H1 (cell line): ENCODE results near the gene SYTL5. TPM values are rescaled to one million over a fixed set of nuclear protein-coding genes. Genes with fewer than 3 reads are reported as not detected.

Experiments
- CTCF ChIA-PET: fragments of 300-600 bp; sonication (Branson Sonifier 250); formaldehyde crosslinking; loops from one replicate; lab custom pipeline; 2021; ENCODE audit not compliant: partially characterized antibody; lab: Charles Lee
- POLR2A ChIA-PET: fragments of 300-600 bp; sonication (Branson Sonifier 250); formaldehyde crosslinking; loops from one replicate; lab custom pipeline; 2021; ENCODE audit warnings: inconsistent platforms; ENCODE audit not compliant: partially characterized antibody; lab: Charles Lee
- DNase-seq, 2 experiments: peaks; one replicate each; pipeline versions ENCODE4 v3.0.0 to v3.0.0-alpha.2; 2010 to 2022; ENCODE audit warnings: low spot score in 2 of 2, low read depth in 1 of 2, mixed read lengths in 1 of 2
- FAIRE-seq: peaks from 2 replicates; lab custom pipeline; 2011; peaks lifted over from hg19 to GRCh38; lab: Jason Lieb, UNC
- H2AFZ ChIP-seq: 2 replicates; pipeline ENCODE4 v1.8.1; 2012; ENCODE audit warnings: low read length, inconsistent platforms
- H2AK5ac ChIP-seq: 2 replicates; pipeline ENCODE4 v1.6.1; 2013; ENCODE audit warnings: low read depth, low read length
- H2BK120ac ChIP-seq: replicated peaks from 2 replicates; pipeline ENCODE3; 2013; ENCODE audit warnings: low read depth, low read length, inconsistent platforms
- H2BK12ac ChIP-seq: 2 replicates; pipeline ENCODE4 v1.6.1; 2013; ENCODE audit warnings: low read depth, low read length
- H2BK15ac ChIP-seq: 2 replicates; pipeline ENCODE4 v1.6.1; 2013; ENCODE audit warnings: low read length
- H2BK20ac ChIP-seq: 2 replicates; pipeline ENCODE4 v1.6.1; 2013; ENCODE audit warnings: low read length
- H2BK5ac ChIP-seq: 2 replicates; pipeline ENCODE4 v1.6.1; 2013; ENCODE audit warnings: low read depth, low read length
- H3K14ac ChIP-seq: 2 replicates; pipeline ENCODE4 v1.6.1; 2013; ENCODE audit warnings: inconsistent platforms; ENCODE audit not compliant: insufficient read length
- H3K18ac ChIP-seq: 2 replicates; pipeline ENCODE4 v1.6.1; 2013; ENCODE audit warnings: low read length; ENCODE audit errors: extremely low read depth
- H3K23ac ChIP-seq: 2 replicates; pipeline ENCODE4 v1.6.1; 2013; ENCODE audit warnings: inconsistent platforms; ENCODE audit not compliant: insufficient read length
- H3K23me2 ChIP-seq: 2 replicates; pipeline ENCODE4 v1.6.1; 2013; ENCODE audit warnings: low read depth, low read length
- H3K27ac ChIP-seq: 2 replicates; pipeline ENCODE4 v1.6.1; 2011; ENCODE audit warnings: low read depth, low read length, inconsistent platforms
- H3K27me3 ChIP-seq, 4 experiments: replicated peaks in 1 of 4; 1 replicate in 1 of 4; 2 replicates in 3 of 4; pipeline versions ENCODE4 v1.6.1 to v1.8.1; 2011 to 2013; ENCODE audit warnings: low read length in 3 of 4, mild to moderate bottlenecking in 3 of 4, inconsistent platforms in 2 of 4, mixed read lengths in 2 of 4, moderate library complexity in 1 of 4; ENCODE audit not compliant: control insufficient read depth in 3 of 4, insufficient read depth in 3 of 4; ENCODE audit errors: extremely low read depth in 1 of 4
- H3K36me3 ChIP-seq, 4 experiments: 2 replicates each; pipeline versions ENCODE4 v1.6.1 to v1.8.1; 2011 to 2013; ENCODE audit warnings: mild to moderate bottlenecking in 4 of 4, low read length in 3 of 4, moderate library complexity in 2 of 4, control low read depth in 1 of 4, inconsistent platforms in 1 of 4; ENCODE audit not compliant: insufficient read depth in 4 of 4, control insufficient read depth in 2 of 4
- H3K4ac ChIP-seq: replicated peaks from 2 replicates; pipeline ENCODE3; 2013; ENCODE audit warnings: low read length, low read depth, mixed read lengths, inconsistent platforms; ENCODE audit not compliant: insufficient read length
- H3K4me1 ChIP-seq, 4 experiments: replicated peaks in 1 of 4; 1 replicate in 1 of 4; 2 replicates in 3 of 4; pipeline versions ENCODE4 v1.6.1 to v1.8.1; 2011 to 2013; ENCODE audit warnings: low read length in 3 of 4, inconsistent platforms in 2 of 4, mixed read lengths in 1 of 4; ENCODE audit not compliant: insufficient read depth in 4 of 4, control insufficient read depth in 3 of 4
- H3K4me2 ChIP-seq, 2 experiments: 2 replicates each; pipeline versions ENCODE4 v1.6.1 to v1.8.1; 2011 to 2013; ENCODE audit warnings: low read depth in 2 of 2, low read length in 2 of 2, control low read depth in 1 of 2, inconsistent platforms in 1 of 2, mild to moderate bottlenecking in 1 of 2; ENCODE audit not compliant: insufficient read depth in 1 of 2
- H3K4me3 ChIP-seq, 4 experiments: fragments of 200-600, 300-600 bp in 1 of 4; sonication (generic), shearing (Covaris generic), sonication (Bioruptor Twin) in 1 of 4; 2 replicates each; pipeline versions ENCODE4 v1.5.1 to v1.8.1; 2011 to 2016; ENCODE audit warnings: low read length in 4 of 4, low read depth in 3 of 4, control low read depth in 2 of 4, inconsistent platforms in 2 of 4, mild to moderate bottlenecking in 2 of 4, mixed read lengths in 1 of 4, moderate library complexity in 1 of 4; ENCODE audit not compliant: insufficient read depth in 2 of 4; ENCODE audit errors: extremely low read depth in 1 of 4
- H3K56ac ChIP-seq: replicated peaks from 2 replicates; pipeline ENCODE3; 2013; ENCODE audit warnings: low read depth, mild to moderate bottlenecking, mixed read lengths, low read length, inconsistent platforms; ENCODE audit not compliant: insufficient read length
- H3K79me1 ChIP-seq: 2 replicates; pipeline ENCODE4 v1.6.1; 2013; ENCODE audit warnings: low read depth, low read length, control low read depth
- H3K79me2 ChIP-seq, 2 experiments: 2 replicates each; pipeline versions ENCODE4 v1.6.1 to v1.8.1; 2012 to 2013; ENCODE audit warnings: low read length in 2 of 2, mild to moderate bottlenecking in 2 of 2, inconsistent platforms in 1 of 2; ENCODE audit not compliant: insufficient read depth in 2 of 2, control insufficient read depth in 1 of 2
- H3K9ac ChIP-seq, 4 experiments: replicated peaks in 1 of 4; 1 replicate in 1 of 4; 2 replicates in 3 of 4; pipeline versions ENCODE4 v1.6.1 to v1.8.1; 2011 to 2013; ENCODE audit warnings: low read depth in 3 of 4, low read length in 3 of 4, control low read depth in 2 of 4, mild to moderate bottlenecking in 2 of 4, moderate library complexity in 2 of 4, inconsistent platforms in 1 of 4; ENCODE audit errors: extremely low read depth in 1 of 4
- H3K9me3 ChIP-seq, 2 experiments: 2 replicates each; pipeline versions ENCODE4 v1.6.1 to v1.8.1; 2012 to 2013; ENCODE audit warnings: mild to moderate bottlenecking in 2 of 2, moderate library complexity in 2 of 2, control low read depth in 1 of 2, inconsistent platforms in 1 of 2, low read depth in 1 of 2, low read length in 1 of 2, mixed read lengths in 1 of 2; ENCODE audit not compliant: insufficient read depth in 2 of 2
- H4K20me1 ChIP-seq, 2 experiments: replicated peaks in 1 of 2; 2 replicates each; pipeline versions ENCODE3 to v1.8.1; 2011 to 2013; ENCODE audit warnings: inconsistent platforms in 2 of 2, low read length in 2 of 2, mild to moderate bottlenecking in 1 of 2; ENCODE audit not compliant: insufficient read depth in 2 of 2, control insufficient read depth in 1 of 2
- H4K5ac ChIP-seq: 2 replicates; pipeline ENCODE4 v1.6.1; 2013; ENCODE audit warnings: low read length, low read depth, mixed read lengths, inconsistent platforms; ENCODE audit not compliant: insufficient read length
- H4K8ac ChIP-seq: 2 replicates; pipeline ENCODE4 v1.8.0; 2013; ENCODE audit warnings: mild to moderate bottlenecking, moderate library complexity, low read length, inconsistent platforms; ENCODE audit not compliant: insufficient read depth; ENCODE audit errors: extremely low read depth
- H4K91ac ChIP-seq: replicated peaks from 2 replicates; pipeline ENCODE3; 2013; ENCODE audit warnings: low read length, mixed read lengths, inconsistent platforms; ENCODE audit not compliant: insufficient read length
- BACH1 ChIP-seq: IDR thresholded peaks from 2 replicates; pipeline ENCODE4 v1.6.1; 2012; ENCODE audit warnings: low read length, improper control_type of control experiment
- GABPA ChIP-seq: IDR thresholded peaks from 2 replicates; pipeline ENCODE4 v1.6.1; 2011; ENCODE audit warnings: mild to moderate bottlenecking, low read length, moderate library complexity, borderline replicate concordance; ENCODE audit not compliant: insufficient read depth
- JUND ChIP-seq: IDR thresholded peaks from 2 replicates; pipeline ENCODE4 v1.6.1; 2011; ENCODE audit warnings: mild to moderate bottlenecking, improper control_type of control experiment, low read length
- MAFK ChIP-seq: IDR thresholded peaks from 2 replicates; pipeline ENCODE4 v1.6.1; 2012; ENCODE audit warnings: low read depth, mild to moderate bottlenecking, improper control_type of control experiment, low read length
- NANOG ChIP-seq: IDR thresholded peaks from 2 replicates; pipeline ENCODE4 v1.6.1; 2011; ENCODE audit warnings: low read length, low read depth, mild to moderate bottlenecking, inconsistent platforms; ENCODE audit not compliant: insufficient read depth, poor library complexity, severe bottlenecking
- POU5F1 ChIP-seq: IDR thresholded peaks from 2 replicates; pipeline ENCODE4 v1.6.1; 2011; ENCODE audit warnings: low read depth, mild to moderate bottlenecking, low read length, moderate library complexity
- RAD21 ChIP-seq, 2 experiments: IDR thresholded peaks in 1 of 2; conservative IDR thresholded peaks in 1 of 2; 2 replicates each; pipeline ENCODE4 v1.6.1; 2011; ENCODE audit warnings: low read depth in 2 of 2, low read length in 2 of 2, improper control_type of control experiment in 1 of 2, inconsistent platforms in 1 of 2, mild to moderate bottlenecking in 1 of 2, moderate library complexity in 1 of 2
- RFX5 ChIP-seq: IDR thresholded peaks from 2 replicates; pipeline ENCODE4 v1.6.1; 2011; ENCODE audit warnings: low read depth, low read length, improper control_type of control experiment, borderline replicate concordance
- SP1 ChIP-seq: IDR thresholded peaks from 2 replicates; pipeline ENCODE4 v1.6.1; 2011; ENCODE audit warnings: low read depth, low read length
- SP4 ChIP-seq: IDR thresholded peaks from 2 replicates; pipeline ENCODE4 v1.6.1; 2012; ENCODE audit warnings: low read length, inconsistent platforms
- TAF1 ChIP-seq: IDR thresholded peaks from 2 replicates; pipeline ENCODE4 v1.6.1; 2011; ENCODE audit warnings: mild to moderate bottlenecking, low read depth, low read length
- YY1 ChIP-seq: IDR thresholded peaks from 2 replicates; pipeline ENCODE4 v1.6.1; 2011; ENCODE audit warnings: low read depth, mild to moderate bottlenecking, low read length
- WGBS, 2 experiments: shearing (Covaris generic) in 1 of 2; methylation state at CpG; one replicate each; pipeline versions ENCODE4 v1.1.6 to v1.1.7; 2013 to 2015; ENCODE audit warnings: low lambda C conversion rate in 2 of 2, mixed read lengths in 2 of 2, inconsistent platforms in 1 of 2, low coverage in 1 of 2, missing lambda C conversion rate in 1 of 2; ENCODE audit not compliant: insufficient replicate concordance in 2 of 2, insufficient coverage in 1 of 2, insufficient read length in 1 of 2; ENCODE audit errors: extremely low coverage in 1 of 2, missing lambda C conversion rate in 1 of 2; 5-methylcytosine and 5-hydroxymethylcytosine counted together
- polyA plus RNA-seq, 7 experiments: library from polyadenylated mRNA; depleted of rRNA in 3 of 7; stranded (reverse) in 5 of 7; unstranded in 2 of 7; fragments of >200 nt in 5 of 7; fragments of 200-250 nt in 2 of 7; gene quantifications; 1 replicate in 5 of 7; 2 replicates in 1 of 7; 4 replicates in 1 of 7; pipeline versions ENCODE4 v1.2.1 to v1.2.3, GENCODE V29; 2011 to 2013; ENCODE audit warnings: missing spikeins in 2 of 7, mixed read lengths in 2 of 7
- total RNA-seq: library from RNA; stranded (reverse); fragmentation: NEBNext Ultra II Directional; extraction: Animal tissue kit (Norgen Biotek cat#: 25700); gene quantifications from 2 replicates; pipeline ENCODE4 v1.2.1, GENCODE V29; 2021
- TF ChIP-seq, protein P1 (sequence below): IDR thresholded peaks from 2 replicates; pipeline ENCODE4 v1.6.1; 2012; ENCODE audit warnings: inconsistent platforms

SYTL5 gene
- total and polyA plus RNA-seq, 2 of the 8 experiments (the other 6 are each of a cell fraction or from before 2014, with no cell fraction given), result 0.15 to 0.52 TPM

DNA sequence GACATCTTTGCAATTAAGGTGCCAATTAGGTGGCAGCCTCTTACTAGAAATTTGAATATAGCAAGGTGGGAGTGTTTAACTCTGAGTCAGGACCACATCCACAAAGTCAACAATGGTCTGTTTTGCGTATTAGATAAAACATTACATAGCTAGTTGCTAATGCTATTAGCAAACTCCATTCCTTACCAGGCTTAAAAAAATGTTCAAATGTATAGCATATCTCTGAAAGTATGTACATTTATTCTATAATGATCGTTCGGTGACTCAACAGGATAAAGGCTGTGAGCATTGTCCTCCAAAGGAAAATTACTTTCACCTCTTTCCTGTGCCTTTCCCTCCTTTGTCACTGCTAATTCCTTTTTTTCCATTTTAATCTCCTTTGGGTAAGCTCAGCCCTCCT lies 74.5 kb downstream of the SYTL5 start:
- CTCF ChIA-PET, result interaction anchor here (1.2 kb wide), 1 partner anchor 86 kb away, joined by 4 read pairs; no protein-coding TSS in a partner anchor
- Histone ChIP-seq H2BK20ac (no peak overlapping the region), H2BK120ac (no peak overlapping the region), H3K4me1 (no peaks in the 10 kb centered on the region), H4K20me1 (no peaks in the 10 kb centered on the region), H2BK15ac (no peak overlapping the region), H3K4ac (no peak overlapping the region), H3K23ac (no peak overlapping the region), H4K8ac (no peak overlapping the region), H3K79me2 (no peaks in the 10 kb centered on the region), H3K23me2 (no peaks in the 10 kb centered on the region), H3K4me2 (no peak overlapping the region), H3K27me3 (no peaks in the 10 kb centered on the region), H3K18ac (no peak overlapping the region), H3K14ac (no peak overlapping the region), H2AFZ (no peak overlapping the region), H2BK5ac (no peak overlapping the region), H3K27ac (no peak overlapping the region), H3K36me3 (no peaks in the 10 kb centered on the region), H3K9me3 (no peaks in the 10 kb centered on the region), H3K4me3 (no peak overlapping the region), H2AK5ac (no peak overlapping the region), H3K9ac (no peak overlapping the region), H4K91ac (no peak overlapping the region), H2BK12ac (no peak overlapping the region), H3K79me1 (no peaks in the 10 kb centered on the region), H4K5ac (no peak overlapping the region), H3K56ac (no peak overlapping the region)
- no peak for DNase-seq
- 90% methylated on average over 3 of the region's 3 CpGs; no CpG with 5 or more reads in 1 of the 2 experiments for WGBS, 2 experiments
- TF ChIP-seq NANOG, result no peak
- no peak for TF ChIP-seq JUND
- no peak for TF ChIP-seq BACH1
- TF ChIP-seq SP4, result no peak
- no peak for TF ChIP-seq RFX5
- TF ChIP-seq GABPA, result no peak
- no peak for TF ChIP-seq POU5F1
- TF ChIP-seq SP1, result no peak
- TF ChIP-seq, protein P1, sequence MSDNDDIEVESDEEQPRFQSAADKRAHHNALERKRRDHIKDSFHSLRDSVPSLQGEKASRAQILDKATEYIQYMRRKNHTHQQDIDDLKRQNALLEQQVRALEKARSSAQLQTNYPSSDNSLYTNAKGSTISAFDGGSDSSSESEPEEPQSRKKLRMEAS, result no peak
- no peak for TF ChIP-seq TAF1
- no peak for TF ChIP-seq MAFK
- TF ChIP-seq RAD21 (IDR thresholded peaks at IDR 0.05 in 1 of 2, conservative IDR thresholded peaks at IDR 0.05 in 1 of 2; ENCODE audit: low read depth in 2 of 2, low read length in 2 of 2), result no peak
- TF ChIP-seq YY1, result no peak
- no peak for FAIRE-seq
- POLR2A ChIA-PET, result no interaction called here
